Measurements from ENCODE around the gene CCDC195.
"Not testable (repeated sequence)": the region's sequence is repeated elsewhere in the genome, so short reads cannot be mapped to it uniquely, and the experiment has no call there.

CCDC195 gene

GRCh38 chr2:224689539-224689938 lies 26.6 kb downstream of the CCDC195 start:
- no peak for DNase-seq

- no peak for DNase-seq
These were observed 27.2 kb downstream of the CCDC195 start for GRCh38 chr2:224688997-224689396.

GRCh38 chr2:224687156-224687555 lies 29.0 kb downstream of the CCDC195 start:
- no peak for DNase-seq

GRCh38 chr2:224685121-224685520 lies 31.0 kb downstream of the CCDC195 start:
- DNase-seq, result no peak

- no peak for DNase-seq
These were observed 34.0 kb downstream of the CCDC195 start for GRCh38 chr2:224682134-224682533.

GRCh38 chr2:224671731-224672130 lies 44.4 kb downstream of the CCDC195 start:
- no peak for DNase-seq

- DNase-seq, result no peak
These were observed 46.0 kb downstream of the CCDC195 start for GRCh38 chr2:224670203-224670602.

- no peak for DNase-seq
These were observed 46.7 kb downstream of the CCDC195 start for GRCh38 chr2:224669449-224669848.

GRCh38 chr2:224668123-224668909 lies 47.8 kb downstream of the CCDC195 start:
- no peak for DNase-seq

- no peak for DNase-seq
These were observed 49.1 kb downstream of the CCDC195 start for GRCh38 chr2:224666951-224667553.

GRCh38 chr2:224663322-224663721 lies 52.8 kb downstream of the CCDC195 start:
- not testable (repeated sequence) for DNase-seq

- not testable (repeated sequence) for DNase-seq
These were observed 54.5 kb downstream of the CCDC195 start for GRCh38 chr2:224661708-224662107.

GRCh38 chr2:224659714-224660113 lies 56.5 kb downstream of the CCDC195 start:
- no peak for DNase-seq

GRCh38 chr2:224658780-224659405 lies 57.3 kb downstream of the CCDC195 start:
- no peak for DNase-seq

GRCh38 chr2:224657349-224657748 lies 58.8 kb downstream of the CCDC195 start:
- DNase-seq, result no peak

- no peak for DNase-seq
These were observed 61.1 kb downstream of the CCDC195 start for GRCh38 chr2:224655006-224655537.

Data from hematopoietic multipotent progenitor cell treated with erythropoietin and hydrocortisone succinate and interleukin-3 and kit ligand, for 6 days (in vitro differentiated cells).